Uterus (tissue), 2 donors: Measurements from ENCODE around the gene PANK2.

ENCODE experiments used
- POLR2A ChIP-seq, 2 donors: fragments of 450-650 bp; IDR thresholded peaks; one replicate each; pipeline ENCODE4 v1.6.1; 2016; ENCODE audit warnings: antibody characterized with exemption in 2 of 2, mild to moderate bottlenecking in 1 of 2, moderate library complexity in 1 of 2
- TF ChIP-seq, protein P1 (sequence below), 4 experiments: fragments of 200-600 bp in 2 of 4; fragments of 450-650 bp in 2 of 4; sonication (generic) in 2 of 4; IDR thresholded peaks; one replicate each; pipeline ENCODE4 v1.5.1; 2016 to 2019; ENCODE audit warnings: antibody characterized with exemption in 4 of 4, mild to moderate bottlenecking in 2 of 4, moderate library complexity in 1 of 4

DNA sequence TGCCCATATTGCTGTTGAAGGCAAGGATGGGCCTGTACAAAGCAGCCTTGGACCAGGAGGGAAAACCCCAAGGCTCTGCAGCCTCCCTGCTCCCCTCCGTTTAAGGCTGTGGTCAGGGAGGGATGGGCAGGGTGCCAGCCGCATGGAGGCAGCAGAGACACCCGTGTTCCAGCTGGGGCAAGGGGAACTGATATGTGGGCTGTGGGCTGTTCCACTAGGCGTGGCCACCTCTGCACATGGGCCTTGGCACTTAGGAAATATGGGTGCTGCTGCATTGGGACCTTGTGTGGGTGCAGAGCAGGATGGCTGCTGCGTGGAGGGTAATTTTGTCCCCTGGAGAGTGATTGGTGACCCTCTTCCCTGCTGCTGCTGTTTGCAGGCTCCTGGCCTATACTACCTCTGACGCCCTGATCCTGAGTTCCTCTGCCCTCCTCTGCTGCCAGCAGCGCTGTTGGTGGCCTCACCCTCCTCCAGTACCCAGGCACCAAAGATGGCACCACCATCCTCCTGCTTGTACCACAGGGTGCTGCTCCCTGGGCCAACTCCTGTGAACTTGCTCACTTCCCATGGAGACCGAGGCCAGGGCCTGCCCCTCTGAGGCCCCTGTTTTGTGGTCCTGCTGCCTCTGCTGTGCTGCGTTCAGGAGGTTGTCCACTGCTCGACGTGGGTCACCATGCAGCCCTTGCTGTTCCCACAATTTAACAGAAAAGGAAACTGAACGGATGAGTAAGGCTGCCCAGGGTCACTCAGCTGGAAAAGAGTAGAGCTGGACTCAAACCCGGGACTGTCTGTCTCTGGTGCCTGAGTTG, 35.3 kb downstream of the PANK2 start:
- TF ChIP-seq, protein P1, sequence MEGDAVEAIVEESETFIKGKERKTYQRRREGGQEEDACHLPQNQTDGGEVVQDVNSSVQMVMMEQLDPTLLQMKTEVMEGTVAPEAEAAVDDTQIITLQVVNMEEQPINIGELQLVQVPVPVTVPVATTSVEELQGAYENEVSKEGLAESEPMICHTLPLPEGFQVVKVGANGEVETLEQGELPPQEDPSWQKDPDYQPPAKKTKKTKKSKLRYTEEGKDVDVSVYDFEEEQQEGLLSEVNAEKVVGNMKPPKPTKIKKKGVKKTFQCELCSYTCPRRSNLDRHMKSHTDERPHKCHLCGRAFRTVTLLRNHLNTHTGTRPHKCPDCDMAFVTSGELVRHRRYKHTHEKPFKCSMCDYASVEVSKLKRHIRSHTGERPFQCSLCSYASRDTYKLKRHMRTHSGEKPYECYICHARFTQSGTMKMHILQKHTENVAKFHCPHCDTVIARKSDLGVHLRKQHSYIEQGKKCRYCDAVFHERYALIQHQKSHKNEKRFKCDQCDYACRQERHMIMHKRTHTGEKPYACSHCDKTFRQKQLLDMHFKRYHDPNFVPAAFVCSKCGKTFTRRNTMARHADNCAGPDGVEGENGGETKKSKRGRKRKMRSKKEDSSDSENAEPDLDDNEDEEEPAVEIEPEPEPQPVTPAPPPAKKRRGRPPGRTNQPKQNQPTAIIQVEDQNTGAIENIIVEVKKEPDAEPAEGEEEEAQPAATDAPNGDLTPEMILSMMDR (IDR thresholded peaks at IDR 0.05): no peak
- no peak for TF ChIP-seq POLR2A (IDR thresholded peaks at IDR 0.05)
